AG04450 (cell line): ENCODE results near the gene C16orf78. TPM values are rescaled to one million over a fixed set of nuclear protein-coding genes. Genes with fewer than 3 reads are reported as not detected.

Experiments
- CTCF ChIA-PET: fragments of 300-600, 350-600 bp; formaldehyde crosslinking; extraction: SDS; loops from one replicate; lab custom pipeline; 2022; ENCODE audit warnings: antibody characterized with exemption, inconsistent platforms; lab: Charles Lee
- POLR2A ChIA-PET: fragments of 350-600 bp; formaldehyde crosslinking; extraction: SDS; loops from one replicate; lab custom pipeline; 2021; ENCODE audit warnings: antibody characterized with exemption, inconsistent platforms; lab: Yijun Ruan, JAX
- DNase-seq: peaks from one replicate; pipeline ENCODE4 v3.0.0-alpha.2; 2011; ENCODE audit warnings: low read depth, low spot score
- H3K27ac ChIP-seq: one replicate; pipeline ENCODE4 v1.5.1; 2012; ENCODE audit warnings: low read depth, low read length, control low read depth
- H3K27me3 ChIP-seq: one replicate; pipeline ENCODE4 v1.6.0; 2012; ENCODE audit warnings: low read length; ENCODE audit not compliant: control insufficient read depth, insufficient read depth
- H3K4me3 ChIP-seq: 2 replicates; pipeline ENCODE4 v1.5.1; 2011; ENCODE audit warnings: mild to moderate bottlenecking, low read depth, low read length, control low read depth
- H3K9me3 ChIP-seq: 2 replicates; pipeline ENCODE4 v1.5.1; 2012; ENCODE audit warnings: low read length; ENCODE audit not compliant: control insufficient read depth, insufficient read depth
- polyA plus RNA-seq: library from polyadenylated mRNA; depleted of rRNA; stranded (reverse); fragments of >200 nt; gene quantifications from 2 replicates; pipeline ENCODE4 v1.2.3, GENCODE V29; 2011
- TF ChIP-seq, protein P1 (sequence below): IDR thresholded peaks from 2 replicates; pipeline ENCODE4 v1.5.1; 2011; ENCODE audit warnings: low read depth, low read length, control low read depth, inconsistent platforms

Gene C16orf78
- polyA plus RNA-seq, 1 experiment: not detected

DNA sequence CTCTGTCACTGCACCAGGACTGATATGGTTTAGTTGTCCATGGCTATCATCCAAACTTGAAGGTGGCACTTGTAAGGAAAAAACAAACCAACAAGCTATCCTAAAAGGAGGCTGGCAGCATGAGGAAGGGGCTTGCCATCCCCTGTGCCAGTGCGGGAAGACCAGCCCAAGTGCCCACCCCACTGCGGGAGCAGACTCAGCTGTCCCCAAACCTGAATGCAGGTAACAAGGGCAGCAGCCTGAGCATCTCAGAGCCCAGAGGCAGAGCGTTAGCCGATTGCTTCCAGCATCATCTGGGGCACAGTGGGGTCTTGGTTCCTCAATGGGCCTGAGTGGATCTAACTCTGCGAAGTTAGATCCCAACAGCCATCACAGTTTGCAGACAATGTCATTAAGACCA is 29.2 kb upstream of the C16orf78 start:
- Histone ChIP-seq H3K27me3 (no peaks in the 10 kb centered on the region), H3K9me3 (no peaks in the 10 kb centered on the region), H3K27ac (no peak overlapping the region), H3K4me3 (no peak overlapping the region)
- ChIA-PET CTCF (no interaction called here), POLR2A (no interaction called here)
- DNase-seq: no peak
- TF ChIP-seq, protein P1, sequence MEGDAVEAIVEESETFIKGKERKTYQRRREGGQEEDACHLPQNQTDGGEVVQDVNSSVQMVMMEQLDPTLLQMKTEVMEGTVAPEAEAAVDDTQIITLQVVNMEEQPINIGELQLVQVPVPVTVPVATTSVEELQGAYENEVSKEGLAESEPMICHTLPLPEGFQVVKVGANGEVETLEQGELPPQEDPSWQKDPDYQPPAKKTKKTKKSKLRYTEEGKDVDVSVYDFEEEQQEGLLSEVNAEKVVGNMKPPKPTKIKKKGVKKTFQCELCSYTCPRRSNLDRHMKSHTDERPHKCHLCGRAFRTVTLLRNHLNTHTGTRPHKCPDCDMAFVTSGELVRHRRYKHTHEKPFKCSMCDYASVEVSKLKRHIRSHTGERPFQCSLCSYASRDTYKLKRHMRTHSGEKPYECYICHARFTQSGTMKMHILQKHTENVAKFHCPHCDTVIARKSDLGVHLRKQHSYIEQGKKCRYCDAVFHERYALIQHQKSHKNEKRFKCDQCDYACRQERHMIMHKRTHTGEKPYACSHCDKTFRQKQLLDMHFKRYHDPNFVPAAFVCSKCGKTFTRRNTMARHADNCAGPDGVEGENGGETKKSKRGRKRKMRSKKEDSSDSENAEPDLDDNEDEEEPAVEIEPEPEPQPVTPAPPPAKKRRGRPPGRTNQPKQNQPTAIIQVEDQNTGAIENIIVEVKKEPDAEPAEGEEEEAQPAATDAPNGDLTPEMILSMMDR: no peak

DNA sequence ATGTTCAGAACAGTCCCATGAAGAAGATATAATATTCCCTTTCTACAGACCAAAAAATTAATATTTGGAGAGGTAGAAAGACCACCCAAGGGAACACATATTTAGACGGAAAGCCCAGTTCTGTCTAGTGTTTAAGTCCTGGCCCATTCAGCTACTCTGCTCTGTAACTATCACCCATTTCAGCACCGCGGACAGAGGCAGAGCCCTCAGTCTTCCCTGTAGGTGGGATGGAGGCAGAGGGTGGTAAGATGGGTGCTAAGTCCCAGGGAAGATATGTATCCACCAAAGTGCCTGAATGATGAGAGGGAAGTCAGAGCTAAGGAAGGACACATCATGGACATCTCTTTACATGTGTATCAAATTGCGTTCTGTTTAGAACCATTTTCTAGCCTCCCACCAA is 27.8 kb upstream of the C16orf78 start:
- DNase-seq: no peak
- no peak overlapping the region for H3K4me3 ChIP-seq
- H3K9me3 ChIP-seq: no peaks in the 10 kb centered on the region
- ChIA-PET POLR2A (no interaction called here), CTCF (no interaction called here)
- TF ChIP-seq, protein P1: no peak
- no peaks in the 10 kb centered on the region for H3K27me3 ChIP-seq
- no peak overlapping the region for H3K27ac ChIP-seq

DNA sequence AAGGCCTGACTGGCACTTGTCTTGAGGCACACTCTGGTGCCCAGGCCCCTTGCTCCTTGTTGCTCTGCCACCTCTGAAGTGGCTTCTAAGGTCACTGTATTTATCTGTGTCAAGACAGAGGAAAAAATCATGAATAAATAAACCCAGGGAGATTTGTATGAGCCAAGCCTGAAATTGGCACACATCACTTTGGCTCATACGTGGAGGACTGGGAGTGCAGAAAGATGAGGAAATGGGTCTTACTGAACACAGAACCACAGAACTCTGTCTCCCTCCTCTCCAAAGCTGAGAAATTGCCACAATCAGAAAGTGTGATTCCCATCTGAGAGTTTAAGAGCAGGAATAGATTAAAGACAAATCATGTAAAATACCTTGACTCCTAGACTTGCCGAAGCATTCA is 27.1 kb upstream of the C16orf78 start:
- CTCF ChIA-PET: interaction anchor here (7.7 kb wide), 1 partner anchor 660 kb away, joined by 70 read pairs; no protein-coding TSS in a partner anchor
- H3K27ac ChIP-seq: no peak overlapping the region
- TF ChIP-seq, protein P1: no peak
- no peaks in the 10 kb centered on the region for H3K27me3 ChIP-seq
- no peak overlapping the region for H3K4me3 ChIP-seq
- no peaks in the 10 kb centered on the region for H3K9me3 ChIP-seq
- DNase-seq: no peak
- POLR2A ChIA-PET: no interaction called here

DNA sequence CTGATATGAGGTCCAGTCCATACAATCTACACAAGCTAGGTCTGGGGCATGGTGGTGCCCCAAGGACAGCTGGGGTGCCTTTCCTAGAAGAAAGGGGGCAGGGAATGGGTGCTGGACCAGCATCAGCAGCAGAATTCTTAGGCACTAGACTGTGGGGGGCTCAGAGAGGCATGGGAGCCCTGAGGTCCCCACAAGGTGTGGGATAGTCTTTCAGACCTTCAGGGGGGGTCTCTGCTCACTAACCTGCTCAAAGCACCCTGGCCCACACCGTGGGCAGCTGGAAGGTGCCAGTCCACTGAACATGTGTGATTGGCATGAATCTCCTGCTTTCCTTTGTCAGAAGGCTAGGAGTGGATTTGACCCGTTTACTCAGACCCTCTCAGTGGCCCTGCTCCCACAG is 26.1 kb upstream of the C16orf78 start:
- Histone ChIP-seq H3K4me3 (no peak overlapping the region), H3K27me3 (no peaks in the 10 kb centered on the region), H3K27ac (no peak overlapping the region), H3K9me3 (no peaks in the 10 kb centered on the region)
- POLR2A ChIA-PET: no interaction called here
- DNase-seq: no peak
- TF ChIP-seq, protein P1: no peak
- CTCF ChIA-PET: interaction anchor here (7.7 kb wide), 1 partner anchor 661 kb away, joined by 70 read pairs; no protein-coding TSS in a partner anchor

DNA sequence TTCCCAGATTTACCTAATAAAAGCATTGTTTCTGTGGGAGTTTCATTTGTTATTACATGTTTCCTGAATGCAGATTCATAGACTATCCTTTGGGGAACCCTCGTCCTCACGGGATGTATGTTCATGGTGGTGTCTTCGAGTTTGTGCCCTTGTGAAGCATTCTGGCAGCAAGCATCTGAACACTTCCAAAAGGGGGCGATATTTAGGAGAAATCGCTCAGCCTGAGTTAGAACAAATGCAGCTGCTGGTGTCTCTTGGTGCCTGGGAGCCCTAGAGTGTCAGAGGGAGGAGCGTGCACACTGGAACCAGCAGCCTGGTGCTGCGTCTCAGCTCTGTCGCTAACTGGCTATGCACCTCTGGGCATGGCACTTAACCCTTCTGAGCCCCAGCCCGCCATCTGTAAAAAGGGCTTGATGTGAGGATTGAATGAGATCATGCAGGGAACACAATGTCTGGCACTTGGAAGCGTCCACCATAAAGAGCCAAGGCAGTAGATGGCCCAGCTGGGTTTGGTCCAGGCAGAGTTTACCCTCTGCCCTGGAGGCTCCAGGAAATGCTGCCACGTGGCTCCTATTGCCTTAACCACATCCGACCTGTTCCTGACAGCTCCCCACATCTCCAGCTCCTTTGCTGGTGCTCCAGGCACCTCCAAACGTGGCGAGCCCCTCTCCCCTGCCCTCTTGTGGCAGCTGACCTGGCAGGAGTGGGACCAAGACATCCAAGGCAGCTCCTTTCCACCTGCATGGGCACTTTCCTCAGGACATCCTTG is 25.0 kb upstream of the C16orf78 start:
- no peak overlapping the region for H3K27ac ChIP-seq
- no peaks in the 10 kb centered on the region for H3K9me3 ChIP-seq
- ChIA-PET POLR2A (no interaction called here), CTCF (interaction anchor here (0.6 to 7.7 kb wide), 3 partner anchors 24 to 1971 kb away, joined by 3 to 70 read pairs (median 3); no protein-coding TSS in a partner anchor)
- H3K4me3 ChIP-seq: no peak overlapping the region
- H3K27me3 ChIP-seq: no peaks in the 10 kb centered on the region
- DNase-seq: no peak
- TF ChIP-seq, protein P1: no peak
